Naive B cell (primary cell): Measurements from ENCODE around the gene RAD18. TPM values are rescaled to one million over a fixed set of nuclear protein-coding genes. Genes with fewer than 3 reads are reported as not detected.

Experiments
- ATAC-seq, 2 donors: fragments of 150-1000 bp; cut with Tn5 transposase; 2 replicates each; pipeline ENCODE4 v1.10.0; 2021; ENCODE audit warnings: low read depth in 2 of 2, mild to moderate bottlenecking in 2 of 2, moderate library complexity in 2 of 2
- DNase-seq: peaks from one replicate; pipeline ENCODE4 v3.0.0; 2022
- H3K27ac Mint-ChIP-seq, 6 donors: one replicate each; pipeline ENCODE4 v1.8.0; 2020 to 2022; ENCODE audit warnings: mild to moderate bottlenecking in 6 of 6, mixed read lengths in 6 of 6, moderate library complexity in 5 of 6, inconsistent platforms in 2 of 6
- H3K27me3 Mint-ChIP-seq, 3 donors: one replicate each; pipeline ENCODE4 v1.8.0; 2021 to 2022; ENCODE audit warnings: mixed read lengths in 3 of 3, mild to moderate bottlenecking in 1 of 3
- H3K36me3 Mint-ChIP-seq, 2 donors: one replicate each; pipeline ENCODE4 v1.8.0; 2020 to 2022; ENCODE audit warnings: mixed read lengths in 2 of 2, inconsistent platforms in 1 of 2, mild to moderate bottlenecking in 1 of 2
- H3K4me1 Mint-ChIP-seq, 3 donors: one replicate each; pipeline ENCODE4 v1.8.0; 2020 to 2022; ENCODE audit warnings: mixed read lengths in 3 of 3, inconsistent platforms in 1 of 3, mild to moderate bottlenecking in 1 of 3, moderate library complexity in 1 of 3
- H3K4me3 Mint-ChIP-seq, 8 donors: one replicate each; pipeline ENCODE4 v1.8.0; 2020 to 2022; ENCODE audit warnings: mild to moderate bottlenecking in 8 of 8, mixed read lengths in 8 of 8, moderate library complexity in 8 of 8, inconsistent platforms in 2 of 8
- H3K9me3 Mint-ChIP-seq, 7 donors: one replicate each; pipeline ENCODE4 v1.8.0; 2020 to 2022; ENCODE audit warnings: mixed read lengths in 7 of 7, mild to moderate bottlenecking in 5 of 7, inconsistent platforms in 2 of 7, moderate library complexity in 1 of 7
- polyA plus RNA-seq, 6 donors: library from polyadenylated mRNA; unstranded; fragments of 300-500 nt; fragmentation: Illumina TruSeq; gene quantifications; one replicate each; pipeline ENCODE4 v1.2.3, GENCODE V29; 2021; ENCODE audit warnings: low read depth in 6 of 6

Gene RAD18
- polyA plus RNA-seq, 6 donors from 2014 or later: 13.5 to 20.9 (median 19.0) TPM

- H3K27me3 Mint-ChIP-seq: peaks cover 17 to 33% (median 24%) of the 10 kb centered on the region in 3 donors
- no peaks in the 10 kb centered on the region for H3K36me3 Mint-ChIP-seq
- H3K4me3 Mint-ChIP-seq: no peak overlapping the region
- peaks cover 4 to 7% (median 5%) of the 10 kb centered on the region in 3 donors for H3K4me1 Mint-ChIP-seq
- H3K27ac Mint-ChIP-seq: no peak overlapping the region
- ATAC-seq: no peak
- H3K9me3 Mint-ChIP-seq: peaks cover 0 to 2% (median 0%) of the 10 kb centered on the region in 7 donors
- DNase-seq: no peak
These were observed 6.0 kb upstream of the RAD18 start for GRCh38 chr3:8969241-8969640.

GRCh38 chr3:8968375-8968882, 5.2 kb upstream of the RAD18 start:
- H3K4me3 Mint-ChIP-seq: no peak overlapping the region
- peaks cover 16 to 33% (median 22%) of the 10 kb centered on the region in 3 donors for H3K27me3 Mint-ChIP-seq
- H3K4me1 Mint-ChIP-seq: peaks cover 8 to 14% (median 10%) of the 10 kb centered on the region in 3 donors
- DNase-seq: no peak
- H3K36me3 Mint-ChIP-seq: no peaks in the 10 kb centered on the region
- H3K9me3 Mint-ChIP-seq: peaks cover 0 to 2% (median 0%) of the 10 kb centered on the region in 7 donors
- ATAC-seq: no peak
- H3K27ac Mint-ChIP-seq: peak overlapping the region in 1 of 6 donors; percentile 51

- Mint-ChIP-seq H3K4me3 (peak overlapping the region in 1 of 8 donors; percentile 28), H3K4me1 (peaks cover 17 to 22% (median 19%) of the 10 kb centered on the region in 3 donors), H3K36me3 (no peaks in the 10 kb centered on the region), H3K27ac (no peak overlapping the region), H3K27me3 (peaks cover 8 to 26% (median 18%) of the 10 kb centered on the region in 3 donors), H3K9me3 (peaks cover 0 to 3% (median 0%) of the 10 kb centered on the region in 7 donors)
- no peak for DNase-seq
- no peak for ATAC-seq
These were observed 4.3 kb upstream of the RAD18 start for GRCh38 chr3:8967553-8967952.

GRCh38 chr3:8966820-8967348, 3.6 kb upstream of the RAD18 start:
- Mint-ChIP-seq H3K36me3 (no peaks in the 10 kb centered on the region), H3K4me1 (peaks cover 23 to 27% (median 25%) of the 10 kb centered on the region in 3 donors), H3K9me3 (peaks cover 0 to 3% (median 0%) of the 10 kb centered on the region in 7 donors), H3K4me3 (peak overlapping the region in 1 of 8 donors; percentile 25), H3K27me3 (peaks cover 8 to 26% (median 18%) of the 10 kb centered on the region in 3 donors), H3K27ac (peak overlapping the region in 1 of 6 donors; percentile 75)
- ATAC-seq (no peak), DNase-seq (no peak)

GRCh38 chr3:8966150-8966819, 3.0 kb upstream of the RAD18 start:
- DNase-seq: no peak
- no peaks in the 10 kb centered on the region for H3K36me3 Mint-ChIP-seq

GRCh38 chr3:8964436-8965370, 1.4 kb upstream of the RAD18 start:
- DNase-seq: no peak

More at GRCh38 chr3:8966150-8966819, 3.0 kb upstream of the RAD18 start:
- H3K4me3 Mint-ChIP-seq: peak overlapping the region in 1 of 8 donors; percentile 25
- no peak overlapping the region for H3K27ac Mint-ChIP-seq
- H3K27me3 Mint-ChIP-seq: peaks cover 8 to 26% (median 18%) of the 10 kb centered on the region in 3 donors
- peaks cover 23 to 26% (median 23%) of the 10 kb centered on the region in 3 donors for H3K4me1 Mint-ChIP-seq
- H3K9me3 Mint-ChIP-seq: peaks cover 0 to 3% (median 0%) of the 10 kb centered on the region in 7 donors
- ATAC-seq: no peak

GRCh38 chr3:8962226-8962861, 928 bp downstream of the RAD18 start:
- peaks cover 0 to 3% (median 0%) of the 10 kb centered on the region in 7 donors for H3K9me3 Mint-ChIP-seq
- H3K27ac Mint-ChIP-seq: peak overlapping the region; percentile 97 to 100 (median 98)
- DNase-seq: no peak
- no peaks in the 10 kb centered on the region for H3K36me3 Mint-ChIP-seq
- H3K27me3 Mint-ChIP-seq: peaks cover 2 to 9% (median 3%) of the 10 kb centered on the region in 3 donors
- peak overlapping the region; percentile 95 to 98 (median 98) for H3K4me3 Mint-ChIP-seq
- ATAC-seq: no peak
- peaks cover 29 to 36% (median 35%) of the 10 kb centered on the region in 3 donors for H3K4me1 Mint-ChIP-seq

More at GRCh38 chr3:8964436-8965370, 1.4 kb upstream of the RAD18 start:
- Mint-ChIP-seq H3K36me3 (no peaks in the 10 kb centered on the region), H3K4me1 (peaks cover 23 to 28% (median 26%) of the 10 kb centered on the region in 3 donors), H3K4me3 (peak overlapping the region; percentile 95 to 98 (median 98)), H3K27ac (peak overlapping the region in 4 of 6 donors; percentile 33 to 99 (median 95)), H3K27me3 (peaks cover 8 to 26% (median 18%) of the 10 kb centered on the region in 3 donors), H3K9me3 (peaks cover 0 to 3% (median 0%) of the 10 kb centered on the region in 7 donors)
- ATAC-seq: no peak

- ATAC-seq: peak; percentile 32 to 53
- H3K9me3 Mint-ChIP-seq: peaks cover 0 to 3% (median 0%) of the 10 kb centered on the region in 7 donors
These were observed 3.6 kb downstream of the RAD18 start for GRCh38 chr3:8959668-8960067.

GRCh38 chr3:8954938-8955763, 8.1 kb downstream of the RAD18 start:
- peak overlapping the region; percentile 82 to 97 (median 91) for H3K27ac Mint-ChIP-seq
- H3K9me3 Mint-ChIP-seq: no peaks in the 10 kb centered on the region
- peak overlapping the region in 7 of 8 donors; percentile 1 to 60 (median 25) for H3K4me3 Mint-ChIP-seq
- DNase-seq (peak; percentile 48), ATAC-seq (peak; percentile 87 to 93)
- peaks cover 0 to 4% of the 10 kb centered on the region in 2 donors for H3K36me3 Mint-ChIP-seq
- peaks cover 25 to 26% (median 26%) of the 10 kb centered on the region in 3 donors for H3K4me1 Mint-ChIP-seq
- no peaks in the 10 kb centered on the region for H3K27me3 Mint-ChIP-seq

More at GRCh38 chr3:8959668-8960067, 3.6 kb downstream of the RAD18 start:
- Mint-ChIP-seq H3K4me1 (peaks cover 40 to 45% (median 44%) of the 10 kb centered on the region in 3 donors), H3K27ac (peak overlapping the region in 5 of 6 donors; percentile 53 to 67 (median 63)), H3K27me3 (no peaks in the 10 kb centered on the region), H3K4me3 (peak overlapping the region in 7 of 8 donors; percentile 2 to 83 (median 52)), H3K36me3 (peaks cover 0 to 4% of the 10 kb centered on the region in 2 donors)
- DNase-seq: peak; percentile 10

GRCh38 chr3:8953313-8953712, 10.0 kb downstream of the RAD18 start:
- ATAC-seq: no peak
- Mint-ChIP-seq H3K27ac (peak overlapping the region in 2 of 6 donors; percentile 38 to 82), H3K4me1 (peaks cover 12 to 20% (median 17%) of the 10 kb centered on the region in 3 donors), H3K27me3 (no peaks in the 10 kb centered on the region), H3K9me3 (no peaks in the 10 kb centered on the region), H3K4me3 (no peak overlapping the region), H3K36me3 (peaks cover 0 to 4% of the 10 kb centered on the region in 2 donors)
- DNase-seq: no peak

- H3K27me3 Mint-ChIP-seq: no peaks in the 10 kb centered on the region
- peaks cover 0 to 4% of the 10 kb centered on the region in 2 donors for H3K36me3 Mint-ChIP-seq
- no peaks in the 10 kb centered on the region for H3K9me3 Mint-ChIP-seq
- H3K27ac Mint-ChIP-seq: peak overlapping the region in 1 of 6 donors; percentile 49
- ATAC-seq (no peak), DNase-seq (no peak)
- no peak overlapping the region for H3K4me3 Mint-ChIP-seq
- peaks cover 12 to 20% (median 17%) of the 10 kb centered on the region in 3 donors for H3K4me1 Mint-ChIP-seq
These were observed 11.1 kb downstream of the RAD18 start for GRCh38 chr3:8952130-8952529.
